Measurements from ENCODE around the gene COMP.

Gene COMP

GRCh38 chr19:18749362-18750231 is 41.5 kb downstream of the COMP start:
- Histone ChIP-seq H3K4me1 (ENCODE audit: insufficient read depth, poor library complexity, severe bottlenecking) (no peaks in the 10 kb centered on the region), H3K27me3 (ENCODE audit: insufficient read depth, poor library complexity, severe bottlenecking) (no peaks in the 10 kb centered on the region), H3K4me3 (ENCODE audit: severe bottlenecking) (no peak overlapping the region), H3K9me3 (ENCODE audit: severe bottlenecking) (no peaks in the 10 kb centered on the region), H3K36me3 (ENCODE audit: low read depth) (no peaks in the 10 kb centered on the region; the same call in 1 of the 2 replicates), H3K27ac (ENCODE audit: poor library complexity, severe bottlenecking) (no peak overlapping the region)
- DNase-seq (ENCODE audit: low spot score) (no peak), ATAC-seq (ENCODE audit: low read depth) (no peak)
- no peak for TF ChIP-seq CTCF (IDR thresholded peaks at IDR 0.05; ENCODE audit: poor library complexity, severe bottlenecking)

GRCh38 chr19:18746401-18747325 is 44.4 kb downstream of the COMP start:
- Histone ChIP-seq H3K4me1 (ENCODE audit: insufficient read depth, poor library complexity, severe bottlenecking) (peaks cover 3% of the 10 kb centered on the region), H3K4me3 (ENCODE audit: severe bottlenecking) (no peak overlapping the region), H3K9me3 (ENCODE audit: severe bottlenecking) (no peaks in the 10 kb centered on the region), H3K36me3 (ENCODE audit: low read depth) (no peaks in the 10 kb centered on the region; the same call in 1 of the 2 replicates), H3K27ac (ENCODE audit: poor library complexity, severe bottlenecking) (no peak overlapping the region), H3K27me3 (ENCODE audit: insufficient read depth, poor library complexity, severe bottlenecking) (no peaks in the 10 kb centered on the region)
- no peak for DNase-seq (ENCODE audit: low spot score)
- no peak for TF ChIP-seq CTCF (IDR thresholded peaks at IDR 0.05; ENCODE audit: poor library complexity, severe bottlenecking)
- no peak for ATAC-seq (ENCODE audit: low read depth)

GRCh38 chr19:18745931-18746330 is 45.2 kb downstream of the COMP start:
- H3K4me1 ChIP-seq (ENCODE audit: insufficient read depth, poor library complexity, severe bottlenecking) = peaks cover 10% of the 10 kb centered on the region
- DNase-seq (ENCODE audit: low spot score) (no peak), ATAC-seq (ENCODE audit: low read depth) (no peak)
- H3K36me3 ChIP-seq (ENCODE audit: low read depth) = no peaks in the 10 kb centered on the region; the same call in 1 of the 2 replicates
- H3K27me3 ChIP-seq (ENCODE audit: insufficient read depth, poor library complexity, severe bottlenecking) = no peaks in the 10 kb centered on the region
- no peak overlapping the region for H3K27ac ChIP-seq (ENCODE audit: poor library complexity, severe bottlenecking)
- no peaks in the 10 kb centered on the region for H3K9me3 ChIP-seq (ENCODE audit: severe bottlenecking)
- no peak overlapping the region for H3K4me3 ChIP-seq (ENCODE audit: severe bottlenecking)
- no peak for TF ChIP-seq CTCF (IDR thresholded peaks at IDR 0.05; ENCODE audit: poor library complexity, severe bottlenecking)

GRCh38 chr19:18745012-18745735 is 45.9 kb downstream of the COMP start:
- Histone ChIP-seq H3K27me3 (ENCODE audit: insufficient read depth, poor library complexity, severe bottlenecking) (no peaks in the 10 kb centered on the region), H3K4me3 (ENCODE audit: severe bottlenecking) (no peak overlapping the region), H3K27ac (ENCODE audit: poor library complexity, severe bottlenecking) (no peak overlapping the region), H3K4me1 (ENCODE audit: insufficient read depth, poor library complexity, severe bottlenecking) (peaks cover 10% of the 10 kb centered on the region), H3K36me3 (ENCODE audit: low read depth) (no peaks in the 10 kb centered on the region), H3K9me3 (ENCODE audit: severe bottlenecking) (no peaks in the 10 kb centered on the region)
- DNase-seq (ENCODE audit: low spot score) (no peak), ATAC-seq (ENCODE audit: low read depth) (0 out of 3 replicates have a peak, but pooled peaks have one; percentile 15)
- TF ChIP-seq CTCF (IDR thresholded peaks at IDR 0.05; ENCODE audit: poor library complexity, severe bottlenecking) = no peak
